K562 (cell line): ENCODE data around the gene PRKAG2. TPM values are rescaled to one million over a fixed set of nuclear protein-coding genes. Genes with fewer than 3 reads are reported as not detected.

Experiments
- ATAC-seq: fragments of 200-7000 bp; cut with Tn5 transposase; 3 replicates; pipeline ENCODE4 v1.9.1; 2020; ENCODE audit warnings: moderate library complexity
- BruUV-seq: library from RNA; stranded (reverse); fragments of 400-500 nt; replicated peaks from 2 replicates; lab custom pipeline; 2021; lab: Mats Ljungman, UMichigan
- CTCF ChIA-PET: fragments of 300-600 bp; formaldehyde crosslinking; extraction: SDS; loops from one replicate; lab custom pipeline; 2021; ENCODE audit warnings: low intra/inter-chr PET ratio; lab: Yijun Ruan, JAX
- POLR2A ChIA-PET: fragments of 300-600, 350-650 bp; sonication (Branson Sonifier 250); formaldehyde crosslinking; extraction: SDS; loops from one replicate; lab custom pipeline; 2021; ENCODE audit warnings: antibody characterized with exemption, inconsistent platforms; lab: Yijun Ruan, JAX
- DNase-seq, 4 experiments: peaks; one replicate each; pipeline versions ENCODE4 v3.0.0 to v3.0.0-alpha.2; 2011 to 2018; ENCODE audit warnings: low spot score in 3 of 4, mixed read lengths in 3 of 4; ENCODE audit errors: extremely low read depth in 1 of 4
- FAIRE-seq: peaks from 2 replicates; lab custom pipeline; 2011; peaks lifted over from hg19 to GRCh38; lab: Jason Lieb, UNC
- H2AFZ ChIP-seq: 2 replicates; pipeline ENCODE4 v1.6.0; 2011; ENCODE audit warnings: low read depth, low read length, control low read depth, inconsistent platforms
- H3K27ac ChIP-seq: fragments of 200-600 bp; 3 replicates; pipeline ENCODE4 v1.8.0; 2011; ENCODE audit warnings: low read depth, mild to moderate bottlenecking, control low read depth, inconsistent platforms, low read length, moderate library complexity, mixed read lengths; ENCODE audit errors: extremely low read depth
- H3K27me3 ChIP-seq, 2 experiments: fragments of 300-600 bp in 1 of 2; 2 replicates in 1 of 2; 3 replicates in 1 of 2; pipeline versions ENCODE4 v1.6.0 to v1.8.0; 2011; ENCODE audit warnings: inconsistent platforms in 2 of 2, low read length in 2 of 2, mild to moderate bottlenecking in 1 of 2, mixed read lengths in 1 of 2, moderate library complexity in 1 of 2; ENCODE audit not compliant: control insufficient read depth in 2 of 2, insufficient read depth in 2 of 2
- H3K36me3 ChIP-seq: fragments of 300-600 bp; 3 replicates; pipeline ENCODE4 v1.8.0; 2011; ENCODE audit warnings: mild to moderate bottlenecking, low read length, inconsistent platforms; ENCODE audit not compliant: control insufficient read depth, insufficient read depth
- H3K4me1 ChIP-seq, 2 experiments: fragments of 200-600 bp in 1 of 2; replicated peaks in 1 of 2; 2 replicates in 1 of 2; 3 replicates in 1 of 2; pipeline versions ENCODE4 v1.5.1 to v1.8.0; 2011; ENCODE audit warnings: inconsistent platforms in 2 of 2, low read length in 2 of 2, mild to moderate bottlenecking in 1 of 2, mixed read lengths in 1 of 2, moderate library complexity in 1 of 2; ENCODE audit not compliant: control insufficient read depth in 2 of 2, insufficient read depth in 2 of 2
- H3K4me2 ChIP-seq: 2 replicates; pipeline ENCODE4 v1.6.1; 2011; ENCODE audit warnings: low read length, control low read depth, inconsistent platforms, mixed read lengths; ENCODE audit not compliant: insufficient read depth
- H3K4me3 ChIP-seq: fragments of 200-600 bp; sonication (generic), shearing (Covaris generic); 2 replicates; pipeline ENCODE4 v1.5.1; 2016; ENCODE audit warnings: control low read depth, inconsistent platforms
- H3K79me2 ChIP-seq: fragments of 200-600 bp; 3 replicates; pipeline ENCODE4 v1.8.0; 2011; ENCODE audit warnings: low read length, inconsistent platforms; ENCODE audit not compliant: control insufficient read depth, insufficient read depth
- H3K9ac ChIP-seq, 2 experiments: 2 replicates each; pipeline versions ENCODE4 v1.6.0 to v1.6.1; 2011; ENCODE audit warnings: low read depth in 2 of 2, low read length in 2 of 2, control low read depth in 1 of 2, inconsistent platforms in 1 of 2, mild to moderate bottlenecking in 1 of 2, mixed read lengths in 1 of 2; ENCODE audit not compliant: insufficient read depth in 1 of 2
- H3K9me1 ChIP-seq: one replicate; pipeline ENCODE4 v1.6.0; 2011; ENCODE audit warnings: inconsistent platforms, mild to moderate bottlenecking, low read length, moderate library complexity; ENCODE audit not compliant: control insufficient read depth, insufficient read depth
- H3K9me3 ChIP-seq: replicated peaks from 2 replicates; pipeline ENCODE4 v1.5.1; 2011; ENCODE audit warnings: low read depth, low read length, inconsistent platforms; ENCODE audit not compliant: control insufficient read depth, insufficient read depth
- H4K20me1 ChIP-seq: replicated peaks from 2 replicates; pipeline ENCODE4 v1.6.1; 2011; ENCODE audit warnings: low read length, inconsistent platforms, mixed read lengths; ENCODE audit not compliant: control insufficient read depth, insufficient read depth
- ADNP ChIP-seq: fragments of 200-800 bp; sonication (Bioruptor generic); IDR thresholded peaks from 2 replicates; pipeline ENCODE4 v1.6.1; 2016; ENCODE audit warnings: missing genetic modification characterization, missing compliant biosample characterization
- BHLHE40 ChIP-seq: IDR thresholded peaks from 2 replicates; pipeline ENCODE4 v1.6.1; 2011; ENCODE audit warnings: low read length, improper control_type of control experiment
- CBFA2T3 ChIP-seq: fragments of 450-650 bp; IDR thresholded peaks from 2 replicates; pipeline ENCODE4 v1.6.1; 2017
- CBFB ChIP-seq: sonication (generic); formaldehyde crosslinking; IDR thresholded peaks from 2 replicates; pipeline ENCODE4 v1.4.0; 2020; ENCODE audit warnings: mild to moderate bottlenecking, missing genetic modification reagents
- CEBPG ChIP-seq, 3 experiments: fragments of 200-800 bp in 1 of 3; sonication (Bioruptor generic) in 1 of 3; sonication (generic) in 1 of 3; formaldehyde crosslinking in 1 of 3; IDR thresholded peaks in 2 of 3; conservative IDR thresholded peaks in 1 of 3; 2 replicates each; pipeline versions ENCODE4 v1.6.1 to v1.8.0; 2016 to 2022; ENCODE audit warnings: missing compliant biosample characterization in 2 of 3, missing genetic modification characterization in 2 of 3, mild to moderate bottlenecking in 1 of 3, missing genetic modification reagents in 1 of 3
- KDM4B ChIP-seq, 2 experiments: fragments of 450-650 bp in 1 of 2; sonication (generic) in 1 of 2; IDR thresholded peaks; 2 replicates each; pipeline ENCODE4 v1.6.1; 2016 to 2017; ENCODE audit warnings: borderline replicate concordance in 2 of 2, antibody characterized with exemption in 1 of 2, low read depth in 1 of 2, mild to moderate bottlenecking in 1 of 2
- LARP7 ChIP-seq: fragments of 450-650 bp; IDR thresholded peaks from 2 replicates; pipeline ENCODE4 v1.6.1; 2016
- RAD21 ChIP-seq, 2 experiments: fragments of 250-450 bp in 1 of 2; fragments of 450-650 bp in 1 of 2; sonication (Bioruptor Pico) in 1 of 2; formaldehyde crosslinking in 1 of 2; IDR thresholded peaks in 1 of 2; conservative IDR thresholded peaks in 1 of 2; 2 replicates each; pipeline versions ENCODE4 v1.4.0 to v1.8.0; 2020 to 2022; ENCODE audit warnings: mild to moderate bottlenecking in 2 of 2, moderate library complexity in 1 of 2
- RBM39 ChIP-seq: fragments of 200-400 bp; formaldehyde crosslinking; optimal IDR thresholded peaks from 2 replicates; pipeline ENCODE3; 2018; ENCODE audit warnings: low read depth, low read length
- SP1 ChIP-seq: sonication (generic); formaldehyde crosslinking; IDR thresholded peaks from 2 replicates; pipeline ENCODE4 v1.8.1; 2022; ENCODE audit warnings: mild to moderate bottlenecking, missing genetic modification reagents
- TAF1 ChIP-seq: IDR thresholded peaks from 2 replicates; pipeline ENCODE4 v1.6.1; 2011; ENCODE audit warnings: mild to moderate bottlenecking, low read length, moderate library complexity; ENCODE audit not compliant: insufficient read depth, control insufficient read depth, severe bottlenecking; ENCODE audit errors: extremely low read depth
- TEAD2 ChIP-seq: fragments of 450-650 bp; IDR thresholded peaks from 2 replicates; pipeline ENCODE4 v1.6.1; 2016; ENCODE audit warnings: missing genetic modification characterization, control low read depth, missing compliant biosample characterization
- ZNF140 ChIP-seq: fragments of 250-450 bp; sonication (Bioruptor Pico); IDR thresholded peaks from 2 replicates; pipeline ENCODE4 v1.8.0; 2021; ENCODE audit warnings: moderate library complexity, mild to moderate bottlenecking, inconsistent platforms
- ZNF274 ChIP-seq: IDR thresholded peaks from 2 replicates; pipeline ENCODE4 v1.6.1; 2011; ENCODE audit warnings: low read depth, mild to moderate bottlenecking, low read length, moderate library complexity, borderline replicate concordance
- ZNF3 ChIP-seq: fragments of 250-450 bp; sonication (Bioruptor Pico); IDR thresholded peaks from 2 replicates; pipeline ENCODE4 v1.5.0; 2021; ENCODE audit warnings: mild to moderate bottlenecking, moderate library complexity
- ZNF707 ChIP-seq: fragments of 250-450 bp; sonication (Bioruptor Pico); conservative IDR thresholded peaks from 2 replicates; pipeline ENCODE4 v1.8.0; 2022; ENCODE audit warnings: inconsistent platforms, mild to moderate bottlenecking, moderate library complexity
- ZNF780A ChIP-seq: fragments of 250-450 bp; sonication (Bioruptor Pico); IDR thresholded peaks from 2 replicates; pipeline ENCODE4 v1.5.0; 2021; ENCODE audit warnings: mild to moderate bottlenecking
- WGBS: fragments of 100-300 bp; shearing (Covaris generic); methylation state at CpG from one replicate; pipeline ENCODE4 v1.1.6; 2016; ENCODE audit warnings: low coverage, mixed read lengths; ENCODE audit not compliant: insufficient coverage; ENCODE audit errors: missing lambda C conversion rate; 5-methylcytosine and 5-hydroxymethylcytosine counted together
- in situ Hi-C: fragments of 300-500 bp; cut with MboI; formaldehyde crosslinking; loops from 4 replicates; pipeline ENCODE4 v1.15.0; 2018; ENCODE audit warnings: inconsistent platforms, mixed read lengths
- intact Hi-C: fragments of 100-400 bp; cut with micrococcal nuclease; formaldehyde crosslinking; loops from 2 replicates; pipeline ENCODE4 v1.14.2; 2022
- polyA plus RNA-seq, 8 experiments: library from polyadenylated mRNA; depleted of rRNA in 4 of 8; stranded (reverse) in 5 of 8; unstranded in 3 of 8; fragments of >200 nt; fragmentation: Nextera tagmentation in 2 of 8; fragmentation: Illumina TruSeq in 1 of 8; extraction: Ambion mirVana in 2 of 8; extraction: Trizol in 1 of 8; gene quantifications; 2 replicates each; pipeline versions ENCODE4 v1.2.1 to v1.2.3, GENCODE V29; 2011 to 2014; ENCODE audit warnings: inconsistent platforms in 1 of 8, missing spikeins in 1 of 8
- total RNA-seq, 7 experiments: library from RNA; depleted of rRNA in 6 of 7; stranded (reverse); fragments of >200 nt in 6 of 7; fragmentation: Illumina TruSeq in 2 of 7; extraction: Trizol in 2 of 7; gene quantifications; 2 replicates each; pipeline versions ENCODE4 v1.2.1 to v1.2.3, GENCODE V29; 2011 to 2021; ENCODE audit warnings: low replicate concordance in 1 of 7
- TF ChIP-seq, protein P1 (sequence below): sonication (generic); formaldehyde crosslinking; IDR thresholded peaks from 2 replicates; pipeline ENCODE4 v1.8.1; 2022; ENCODE audit warnings: missing genetic modification reagents

PRKAG2 gene
- total and polyA plus RNA-seq, 9 of the 15 experiments (the other 6 are each of a cell fraction or from before 2014, with no cell fraction given) = 0.99 to 5.6 (median 3.3) TPM

DNA sequence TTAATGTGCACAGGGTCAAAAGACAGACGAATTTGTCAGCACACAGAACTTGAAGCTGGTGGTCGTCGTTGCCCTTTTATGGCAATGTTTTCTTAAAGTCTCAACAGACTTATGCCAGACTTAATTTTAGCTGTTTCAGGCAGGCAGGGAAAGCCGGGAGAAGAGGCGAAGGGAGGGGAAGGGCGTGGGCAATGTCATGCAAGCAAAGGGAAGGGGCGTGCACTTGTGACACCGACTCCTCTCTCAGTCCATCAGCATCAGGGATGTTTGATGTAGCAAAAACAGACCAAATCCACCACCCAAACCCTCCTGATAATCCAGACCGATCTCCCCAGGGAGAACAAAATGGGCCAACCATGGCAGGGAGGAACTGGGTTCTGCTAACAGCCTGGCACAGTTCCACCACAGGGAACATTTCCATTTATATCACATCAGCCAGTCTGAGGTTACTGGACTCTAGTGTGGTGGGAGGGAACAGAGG is 239.1 kb downstream of the PRKAG2 start:
- POLR2A ChIA-PET = interaction anchor here (0.7 to 0.9 kb wide), 2 partner anchors 9 to 135 kb away, joined by 3 read pairs; no protein-coding TSS in a partner anchor

More for the DNA sequence above, 239.1 kb downstream of the PRKAG2 start:
- TF ChIP-seq TEAD2 (tag) = no peak
- TF ChIP-seq, protein P1, sequence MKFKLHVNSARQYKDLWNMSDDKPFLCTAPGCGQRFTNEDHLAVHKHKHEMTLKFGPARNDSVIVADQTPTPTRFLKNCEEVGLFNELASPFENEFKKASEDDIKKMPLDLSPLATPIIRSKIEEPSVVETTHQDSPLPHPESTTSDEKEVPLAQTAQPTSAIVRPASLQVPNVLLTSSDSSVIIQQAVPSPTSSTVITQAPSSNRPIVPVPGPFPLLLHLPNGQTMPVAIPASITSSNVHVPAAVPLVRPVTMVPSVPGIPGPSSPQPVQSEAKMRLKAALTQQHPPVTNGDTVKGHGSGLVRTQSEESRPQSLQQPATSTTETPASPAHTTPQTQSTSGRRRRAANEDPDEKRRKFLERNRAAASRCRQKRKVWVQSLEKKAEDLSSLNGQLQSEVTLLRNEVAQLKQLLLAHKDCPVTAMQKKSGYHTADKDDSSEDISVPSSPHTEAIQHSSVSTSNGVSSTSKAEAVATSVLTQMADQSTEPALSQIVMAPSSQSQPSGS (CRISPR knock-in tag) = no peak
- TF ChIP-seq SP1 (CRISPR knock-in tag) = no peak
- no peak for TF ChIP-seq RAD21 (CRISPR knock-in tag; conservative IDR thresholded peaks at IDR 0.05 in 1 of 2, IDR thresholded peaks at IDR 0.05 in 1 of 2)
- no peak for TF ChIP-seq TAF1
- TF ChIP-seq ZNF274 = no peak
- TF ChIP-seq ZNF140 (CRISPR knock-in tag) = no peak
- TF ChIP-seq RBM39 = no peak
- TF ChIP-seq ZNF780A (CRISPR knock-in tag) = no peak
- no peak for TF ChIP-seq BHLHE40
- no peak for TF ChIP-seq CBFA2T3
- TF ChIP-seq ZNF707 = no peak
- TF ChIP-seq LARP7 = no peak
- TF ChIP-seq KDM4B (IDR thresholded peaks at IDR 0.05; ENCODE audit: borderline replicate concordance in 2 of 2, low read depth in 1 of 2) = no peak
- no peak for TF ChIP-seq ZNF3 (CRISPR knock-in tag)
- TF ChIP-seq CBFB (CRISPR knock-in tag) = no peak
- no peak for TF ChIP-seq CEBPG (CRISPR knock-in tag; IDR thresholded peaks at IDR 0.05)
- no peak for TF ChIP-seq CEBPG (tag; conservative IDR thresholded peaks at IDR 0.05 in 1 of 2, IDR thresholded peaks at IDR 0.05 in 1 of 2)
- no peak for TF ChIP-seq ADNP (tag)
- no peak overlapping the region for H3K27ac ChIP-seq
- no peak for FAIRE-seq
- 0% methylated on average over 9 of the region's 9 CpGs for WGBS
- H3K4me3 ChIP-seq = no peak overlapping the region
- DNase-seq = no peak
- ATAC-seq = no peak
- intact Hi-C loops (loop anchor here (10.0 kb wide), 1 partner anchor 273 kb away; no protein-coding TSS in a partner anchor), in situ Hi-C loops (no loop called here)
- H3K27me3 ChIP-seq = peaks cover 12 to 24% of the 10 kb centered on the region in 2 experiments
- H3K4me1 ChIP-seq = peaks cover 0 to 2% of the 10 kb centered on the region in 2 experiments; a peak in 2 of 5 replicates
- no peaks in the 10 kb centered on the region for H4K20me1 ChIP-seq
- H3K79me2 ChIP-seq = no peaks in the 10 kb centered on the region
- H3K9me3 ChIP-seq = no peaks in the 10 kb centered on the region
- H3K36me3 ChIP-seq = no peaks in the 10 kb centered on the region
- no peak overlapping the region for H3K4me2 ChIP-seq
- no peak overlapping the region for H2AFZ ChIP-seq
- no TSS peak for BruUV-seq
- H3K9me1 ChIP-seq = no peaks in the 10 kb centered on the region
- CTCF ChIA-PET = no interaction called here
- no peak overlapping the region for H3K9ac ChIP-seq
